Epithelial cell of esophagus (primary cell): Measurements from ENCODE around the gene TMEM163.

Source experiments
- DNase-seq: peaks from one replicate; pipeline ENCODE4 v3.0.0; 2010; ENCODE audit warnings: low read depth
- H3K4me3 ChIP-seq: 2 replicates; pipeline ENCODE4 v1.5.1; 2011; ENCODE audit warnings: mild to moderate bottlenecking, low read length, control low read depth
- CTCF ChIP-seq: IDR thresholded peaks from 2 replicates; pipeline ENCODE4 v1.5.1; 2011; ENCODE audit warnings: low read depth, mild to moderate bottlenecking, low read length, control low read depth, inconsistent platforms; ENCODE audit not compliant: insufficient read depth; ENCODE audit errors: missing control alignments

TMEM163 gene

GRCh38 chr2:134707330-134707676 lies 11.5 kb downstream of the TMEM163 start:
- TF ChIP-seq CTCF = no peak
- DNase-seq = no peak
- no peak overlapping the region for H3K4me3 ChIP-seq

GRCh38 chr2:134706587-134707329 lies 12.0 kb downstream of the TMEM163 start:
- no peak overlapping the region for H3K4me3 ChIP-seq
- no peak for DNase-seq
- no peak for TF ChIP-seq CTCF

GRCh38 chr2:134705861-134706586 lies 12.8 kb downstream of the TMEM163 start:
- no peak for TF ChIP-seq CTCF
- DNase-seq = no peak
- H3K4me3 ChIP-seq = no peak overlapping the region

- no peak overlapping the region for H3K4me3 ChIP-seq
- TF ChIP-seq CTCF = no peak
- no peak for DNase-seq
Observed at GRCh38 chr2:134704173-134704572, 14.6 kb downstream of the TMEM163 start.

- TF ChIP-seq CTCF = no peak
- no peak overlapping the region for H3K4me3 ChIP-seq
- no peak for DNase-seq
Observed at GRCh38 chr2:134703426-134703825, 15.4 kb downstream of the TMEM163 start.

GRCh38 chr2:134700730-134701129 lies 18.1 kb downstream of the TMEM163 start:
- DNase-seq = no peak
- H3K4me3 ChIP-seq = no peak overlapping the region
- TF ChIP-seq CTCF = no peak
